COLO668 (cell line): ENCODE data around the gene HUNK.

Experiments used
- DNase-seq: peaks from one replicate; lab custom pipeline; 2025; ENCODE audit not compliant: unreplicated experiment; lab: John Stamatoyannopoulos, UW

The HUNK gene

DNA sequence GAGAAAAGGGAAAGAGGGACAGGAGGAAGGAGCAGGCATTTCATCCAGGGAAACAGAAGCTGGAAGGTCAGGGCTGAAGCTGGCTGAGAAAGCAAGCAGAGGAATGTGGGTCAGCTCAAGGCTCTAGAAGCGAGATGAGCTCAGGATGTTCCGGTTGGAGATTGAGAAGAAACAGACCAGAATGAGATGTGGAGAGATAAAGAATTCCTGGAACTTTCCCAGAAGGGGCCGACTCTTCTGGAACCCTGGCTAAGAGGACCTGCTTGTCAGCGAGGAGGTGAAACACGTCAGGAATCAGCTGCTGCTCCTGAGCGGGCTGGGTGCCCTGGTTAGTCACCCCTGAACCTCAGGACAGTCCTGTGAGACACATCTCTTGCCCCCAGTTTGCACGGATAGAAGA lies 75.9 kb downstream of the HUNK start:
- no peak for DNase-seq

- DNase-seq: no peak
These were observed 80.0 kb downstream of the HUNK start for GRCh38 chr21:31952828-31953227.

DNA sequence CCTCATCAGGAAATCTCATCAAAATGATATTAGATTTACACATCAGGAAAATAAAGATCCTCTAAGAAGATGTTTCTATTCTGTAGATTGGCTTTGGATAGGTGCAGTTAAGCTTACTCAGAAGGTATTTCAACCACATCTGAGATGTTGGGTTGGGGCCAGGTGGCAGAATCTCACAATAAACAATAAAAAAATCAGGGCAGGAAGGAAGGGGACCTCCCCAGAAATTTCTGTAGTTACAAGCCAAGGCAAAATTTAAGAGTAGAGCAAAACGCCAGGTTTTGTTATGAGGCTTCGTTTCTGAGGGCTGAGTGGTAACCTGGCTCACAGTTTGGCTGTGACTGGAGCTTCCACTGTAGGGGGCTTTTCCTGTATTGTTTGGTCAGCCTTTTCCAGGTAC lies 84.8 kb downstream of the HUNK start:
- no peak for DNase-seq

- no peak for DNase-seq
These were observed 87.1 kb downstream of the HUNK start for GRCh38 chr21:31959881-31960280.

DNA sequence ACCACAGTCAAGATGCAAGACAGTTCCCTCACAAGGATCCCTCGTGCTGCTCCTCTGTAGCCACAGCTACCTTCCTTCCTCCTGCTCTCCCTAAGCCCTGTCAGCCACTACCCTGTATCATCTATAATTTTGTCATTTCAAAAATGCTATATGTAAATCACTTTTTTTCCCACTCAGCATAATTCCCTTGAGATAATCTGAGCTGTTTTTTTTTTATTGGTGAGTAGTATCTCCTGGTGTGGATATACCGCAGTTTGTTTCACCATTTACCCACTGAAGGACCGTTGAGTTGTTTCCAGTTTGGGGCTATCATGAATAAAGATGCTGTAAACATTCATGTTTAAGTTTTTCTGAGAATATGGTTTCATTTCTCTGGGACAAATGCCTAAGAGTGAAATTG lies 88.2 kb downstream of the HUNK start:
- DNase-seq: no peak

- DNase-seq: no peak
These were observed 88.9 kb downstream of the HUNK start for GRCh38 chr21:31961704-31962103.

DNA sequence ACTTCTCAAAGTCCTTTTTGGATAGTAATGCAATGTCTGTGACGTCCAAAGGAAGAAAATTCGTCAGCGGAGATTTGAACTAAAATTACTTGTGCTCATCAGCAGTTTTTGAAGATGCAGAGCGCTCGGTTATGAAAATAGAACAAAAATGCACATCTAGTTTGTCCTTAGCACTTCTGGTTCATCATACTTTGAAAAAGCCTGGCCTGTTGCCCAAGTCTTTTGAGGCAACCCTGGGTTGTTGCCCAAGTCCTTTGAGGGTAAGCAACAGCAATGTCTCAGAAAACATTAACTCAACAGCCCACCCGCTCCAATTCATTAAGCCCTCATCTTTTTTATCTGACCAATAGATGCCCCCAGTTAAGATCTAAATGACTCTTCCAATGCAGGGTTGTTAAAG lies 91.9 kb downstream of the HUNK start:
- no peak for DNase-seq

DNA sequence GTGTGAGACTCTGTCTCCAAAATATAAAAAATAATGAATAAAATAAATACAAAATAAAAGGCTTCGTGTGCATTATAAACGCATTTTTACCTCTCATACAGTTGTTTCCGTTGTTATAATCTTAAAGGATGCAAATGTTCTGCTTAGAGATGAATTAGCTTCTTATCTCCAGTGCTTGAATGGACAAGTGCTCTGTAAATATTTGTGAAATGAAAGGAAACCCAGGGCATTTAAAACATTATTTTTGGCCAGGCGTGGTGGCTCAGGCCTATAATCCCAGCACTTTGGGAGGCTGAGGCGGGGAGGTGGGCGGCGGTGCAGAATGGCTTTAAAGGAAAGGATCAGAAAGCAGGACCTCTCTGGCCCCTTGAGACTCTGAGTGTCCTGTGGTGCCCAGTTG lies 94.5 kb downstream of the HUNK start:
- no peak for DNase-seq

DNA sequence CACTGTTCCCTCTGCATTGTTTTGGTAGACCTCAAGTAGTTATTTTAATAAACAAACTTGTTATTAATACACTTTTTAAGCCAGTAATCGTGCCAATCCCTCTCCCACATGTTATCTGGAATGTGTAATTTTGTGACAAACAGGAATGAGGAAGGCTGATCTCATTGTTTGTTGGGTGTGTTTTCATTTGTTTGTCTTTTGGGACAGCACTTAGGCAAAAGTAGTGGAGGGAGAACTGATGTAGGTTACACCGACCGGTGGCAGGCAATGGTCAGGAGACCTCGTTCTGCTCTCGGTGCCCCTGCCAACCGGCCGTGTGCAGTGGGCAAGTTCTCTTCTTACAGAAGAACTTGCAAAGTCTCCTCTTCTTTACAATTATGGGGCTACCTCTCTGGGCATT lies 99.8 kb downstream of the HUNK start:
- no peak for DNase-seq

GRCh38 chr21:31973402-31973944 lies 100.7 kb downstream of the HUNK start:
- DNase-seq: no peak

GRCh38 chr21:31974454-31974985 lies 101.7 kb downstream of the HUNK start:
- no peak for DNase-seq

- no peak for DNase-seq
These were observed 102.7 kb downstream of the HUNK start for GRCh38 chr21:31975491-31975890.

DNA sequence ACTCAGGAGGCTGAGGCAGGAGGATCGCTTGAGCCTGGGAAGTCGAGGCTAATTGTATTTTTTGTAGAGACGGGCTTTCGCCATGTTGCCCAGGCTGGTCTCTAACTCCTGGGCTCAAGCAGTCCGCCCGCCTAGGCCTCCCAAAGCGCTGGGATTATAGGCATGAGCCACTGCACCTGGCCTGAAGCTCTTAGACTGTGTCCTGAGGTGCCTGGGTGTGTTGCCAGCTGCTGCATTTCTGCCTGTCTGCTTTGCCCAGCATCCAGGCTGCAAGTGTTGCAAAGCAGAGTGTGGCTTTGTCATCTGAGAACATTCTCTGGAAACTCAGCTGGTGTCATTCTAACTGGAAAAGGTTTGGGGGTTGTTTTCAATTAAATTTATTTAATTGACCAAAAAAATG lies 105.0 kb downstream of the HUNK start:
- no peak for DNase-seq

GRCh38 chr21:31983120-31983519 lies 110.3 kb downstream of the HUNK start:
- no peak for DNase-seq

DNA sequence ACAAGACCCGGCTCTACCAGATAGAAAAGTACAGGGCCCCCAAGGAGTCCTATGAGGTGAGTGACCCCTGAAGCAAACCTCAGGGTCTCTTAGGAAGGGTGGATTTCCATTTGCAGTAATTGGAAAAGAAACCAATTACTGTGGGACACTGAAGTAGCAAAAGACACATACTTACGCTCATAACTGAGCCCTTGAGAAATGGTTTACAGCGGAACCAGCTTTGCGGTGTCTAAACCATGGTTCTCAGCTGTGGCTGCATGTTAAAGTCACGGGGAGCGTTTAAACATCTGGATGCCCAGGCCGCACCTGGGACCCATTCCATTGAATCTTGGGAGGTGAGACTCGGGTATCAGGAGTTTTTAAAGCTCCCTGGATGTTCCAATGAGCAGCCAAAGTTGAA lies 110.7 kb downstream of the HUNK start:
- DNase-seq: no peak

- DNase-seq: no peak
These were observed 112.6 kb downstream of the HUNK start for GRCh38 chr21:31985398-31985797.

DNA sequence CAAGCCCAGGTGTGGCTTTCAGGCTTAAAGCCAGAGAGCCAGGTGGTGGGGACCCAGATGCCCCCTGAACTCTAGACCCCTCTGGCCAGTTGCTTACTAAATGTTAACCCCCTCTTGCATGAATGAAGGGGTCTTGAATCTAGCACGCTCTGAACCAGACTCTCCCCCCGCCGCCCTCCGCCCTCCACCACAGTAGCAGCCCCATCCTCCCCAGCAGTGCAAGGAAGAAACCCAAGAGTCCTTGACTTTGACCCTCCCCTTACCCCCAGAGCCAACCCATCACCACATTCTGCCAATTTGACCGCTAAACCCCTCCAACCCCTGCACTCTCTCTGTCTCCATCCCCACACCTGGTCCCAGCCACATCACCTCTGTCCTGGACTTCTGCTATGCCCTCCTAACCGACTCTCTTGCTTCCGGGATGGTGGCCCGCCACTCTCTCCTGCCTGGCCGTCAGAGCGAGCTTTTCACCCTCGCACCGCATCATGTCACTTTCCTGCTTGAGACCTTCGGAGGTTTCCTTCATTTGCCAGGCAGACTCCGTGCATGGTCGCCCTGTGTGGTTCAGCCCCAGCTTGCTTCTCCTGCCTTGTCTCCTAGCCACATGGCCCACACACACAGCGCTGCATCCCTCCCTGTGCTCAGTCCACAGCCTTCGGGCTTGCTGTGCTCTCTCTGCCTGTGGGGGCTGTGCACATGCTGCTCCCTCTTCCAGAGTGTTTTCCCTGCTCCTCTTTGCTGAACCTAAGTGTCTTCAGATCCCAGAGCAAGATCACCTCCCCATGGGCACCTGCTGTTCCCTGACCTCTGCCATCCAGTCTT lies 113.4 kb downstream of the HUNK start:
- DNase-seq: no peak

GRCh38 chr21:31987696-31988095 lies 114.9 kb downstream of the HUNK start:
- no peak for DNase-seq

DNA sequence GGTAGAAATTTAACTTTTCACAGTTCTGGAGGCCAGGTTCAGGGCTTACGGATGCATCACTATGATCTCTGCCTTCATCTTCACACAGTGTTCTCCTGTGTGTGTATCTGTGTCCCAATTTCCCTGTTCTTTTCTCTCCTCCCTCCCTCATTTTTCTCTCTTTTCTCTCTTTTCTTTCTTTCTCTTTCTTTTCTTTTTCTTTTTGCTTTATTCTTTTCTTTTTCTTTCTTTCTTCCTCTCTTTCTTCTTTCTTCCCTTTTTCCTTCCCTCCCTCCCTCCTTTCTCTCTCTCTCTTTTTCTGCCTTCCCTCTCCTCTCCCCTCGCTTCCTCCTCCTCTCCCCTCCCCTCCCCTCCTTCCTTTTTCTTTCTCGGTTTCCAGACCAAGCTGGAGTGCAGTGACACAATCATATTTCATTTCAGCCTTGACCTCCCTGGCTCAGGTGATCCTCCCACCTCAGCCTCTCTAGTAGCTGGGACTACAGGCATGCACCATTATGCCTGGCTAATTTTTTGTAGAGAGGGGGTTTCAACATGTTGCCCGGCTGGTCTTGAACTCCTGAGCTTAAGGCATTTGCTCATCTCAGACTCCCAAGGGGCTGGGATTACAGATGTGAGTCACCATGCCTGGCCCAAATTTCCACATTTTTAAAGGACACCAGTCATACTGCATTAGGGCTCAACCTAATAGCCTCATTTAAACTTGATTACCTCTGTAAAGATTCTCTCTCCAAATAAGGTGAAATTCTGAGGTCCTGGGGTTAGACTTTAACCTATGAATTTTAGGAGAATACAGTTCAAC lies 115.9 kb downstream of the HUNK start:
- no peak for DNase-seq

DNA sequence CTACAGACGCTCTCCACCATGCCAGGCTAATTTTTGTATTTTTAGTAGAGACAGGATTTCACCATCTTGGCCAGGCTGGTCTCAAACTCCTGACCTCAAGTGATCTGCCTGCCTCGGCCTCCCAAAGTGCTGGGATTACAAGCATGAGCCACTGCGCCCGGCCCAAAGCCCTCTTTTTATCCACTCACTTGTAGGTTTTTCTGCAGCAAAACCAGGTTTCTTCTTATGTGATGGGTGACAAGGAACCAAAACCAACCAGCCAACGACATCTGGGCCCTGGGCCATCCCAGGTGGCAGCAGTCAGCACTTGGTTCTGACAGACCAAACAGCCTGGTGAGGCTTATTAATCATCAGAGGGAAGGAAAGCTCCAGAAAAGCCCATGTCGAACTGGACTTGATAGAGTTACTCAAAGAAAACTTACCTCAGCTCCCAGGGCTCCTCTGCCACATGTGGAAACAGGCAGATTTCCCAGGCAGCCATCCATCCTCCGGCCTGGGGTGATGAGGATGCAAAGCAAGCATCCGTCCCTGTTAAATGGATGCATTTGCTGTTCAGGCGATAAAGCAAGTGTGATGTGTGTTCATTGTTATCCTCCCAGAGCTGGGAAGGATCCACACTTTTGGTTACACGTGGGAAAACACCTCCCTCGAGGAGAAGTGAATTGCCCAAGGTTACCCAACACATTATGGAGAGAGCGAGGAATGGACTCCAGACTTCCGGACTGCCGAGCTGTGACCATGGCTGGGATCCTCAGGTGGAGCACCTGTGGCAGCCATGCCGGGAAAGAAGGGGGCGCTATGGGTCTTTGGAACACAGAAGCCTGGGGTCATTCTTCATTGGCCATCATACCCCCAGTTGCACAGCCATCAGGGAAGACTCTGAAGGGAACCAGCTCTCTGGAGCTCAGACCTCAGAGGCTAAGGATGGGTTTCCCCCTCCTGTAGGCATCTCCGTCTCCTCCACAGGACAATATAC lies 118.8 kb downstream of the HUNK start:
- DNase-seq: no peak

DNA sequence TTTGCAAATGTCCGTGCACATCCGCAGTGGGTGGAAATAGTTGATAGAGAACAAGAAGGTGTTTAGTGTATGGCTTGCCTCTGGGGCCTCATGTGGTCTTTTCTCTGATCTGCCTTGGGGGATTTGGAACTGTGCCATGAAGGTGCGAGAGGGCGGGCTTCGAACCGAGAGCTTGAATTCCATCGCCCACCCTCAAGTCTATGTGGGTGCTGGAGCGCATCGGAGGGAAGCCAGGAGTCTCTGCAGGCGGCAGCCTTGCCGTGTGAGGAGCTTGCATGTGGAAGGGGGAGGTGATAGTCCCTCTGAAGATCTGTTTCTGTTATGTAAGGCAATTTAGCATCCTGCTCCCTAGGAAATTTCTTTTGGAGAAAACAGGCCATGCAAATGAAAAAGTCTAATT lies 119.6 kb downstream of the HUNK start:
- no peak for DNase-seq
